ENCODE measurements around the gene RSPH10B2.
"Not testable (repeated sequence)": the region's sequence is repeated elsewhere in the genome, so short reads cannot be mapped to it uniquely, and the experiment has no call there.

Gene RSPH10B2

GRCh38 chr7:6835521-6835920 lies 81.6 kb downstream of the RSPH10B2 start:
- FAIRE-seq; DNase-seq (ENCODE audit: insufficient read length, low spot score): not testable (repeated sequence)

GRCh38 chr7:6837081-6837480 lies 83.2 kb downstream of the RSPH10B2 start:
- not testable (repeated sequence) for DNase-seq (ENCODE audit: insufficient read length, low spot score); FAIRE-seq

- DNase-seq (ENCODE audit: insufficient read length, low spot score); FAIRE-seq: not testable (repeated sequence)
These were observed 88.5 kb downstream of the RSPH10B2 start for GRCh38 chr7:6842278-6842921.

GRCh38 chr7:6843092-6843491 lies 89.2 kb downstream of the RSPH10B2 start:
- not testable (repeated sequence) for DNase-seq (ENCODE audit: insufficient read length, low spot score); FAIRE-seq

GRCh38 chr7:6843654-6844053 lies 89.8 kb downstream of the RSPH10B2 start:
- not testable (repeated sequence) for DNase-seq (ENCODE audit: insufficient read length, low spot score); FAIRE-seq

- not testable (repeated sequence) for FAIRE-seq; DNase-seq (ENCODE audit: insufficient read length, low spot score)
These were observed 92.1 kb downstream of the RSPH10B2 start for GRCh38 chr7:6845971-6846449.

- FAIRE-seq; DNase-seq (ENCODE audit: insufficient read length, low spot score): not testable (repeated sequence)
These were observed 93.8 kb downstream of the RSPH10B2 start for GRCh38 chr7:6847751-6848150.
